Cardiac muscle cell (in vitro differentiated cells and primary cell): ENCODE results near the gene ERG. TPM values are rescaled to one million over a fixed set of nuclear protein-coding genes. Genes with fewer than 3 reads are reported as not detected.

ENCODE experiments used
- DNase-seq, 2 donors: peaks; one replicate each; pipeline versions ENCODE4 v3.0.0 to v3.0.0-alpha.2; 2010 to 2017; ENCODE audit warnings: low read depth in 1 of 2, low spot score in 1 of 2
- H3K27ac ChIP-seq: fragments of 200-600 bp; sonication (generic); 2 replicates; pipeline ENCODE4 v1.5.1; 2016
- H3K27me3 ChIP-seq: fragments of 200-600 bp; sonication (generic); 2 replicates; pipeline ENCODE4 v1.6.0; 2016; ENCODE audit warnings: control low read depth
- H3K36me3 ChIP-seq: fragments of 200-600 bp; sonication (generic); 2 replicates; pipeline ENCODE4 v1.5.1; 2016; ENCODE audit warnings: control low read depth
- H3K4me1 ChIP-seq: fragments of 200-600 bp; sonication (generic); 2 replicates; pipeline ENCODE4 v1.8.1; 2017; ENCODE audit warnings: low read depth, mild to moderate bottlenecking, mixed run types
- H3K4me3 ChIP-seq: fragments of 200-600 bp; sonication (generic); 2 replicates; pipeline ENCODE4 v1.5.1; 2016; ENCODE audit warnings: mild to moderate bottlenecking
- H3K9me3 ChIP-seq: fragments of 200-600 bp; sonication (generic); 2 replicates; pipeline ENCODE4 v1.5.1; 2017; ENCODE audit warnings: low read depth, mild to moderate bottlenecking, control low read depth
- polyA plus RNA-seq: library from polyadenylated mRNA; unstranded; fragments of >200 nt; fragmentation: Nextera tagmentation; extraction: Ambion mirVana; gene quantifications from 2 replicates; pipeline ENCODE4 v1.2.1, GENCODE V29; 2016
- total RNA-seq: library from RNA; depleted of rRNA; stranded (reverse); fragments of >200 nt; gene quantifications from 2 replicates; pipeline ENCODE4 v1.2.3, GENCODE V29; 2016
- TF ChIP-seq, protein P1 (sequence below): IDR thresholded peaks from 2 replicates; pipeline ENCODE4 v1.5.1; 2012; ENCODE audit warnings: low read depth, mild to moderate bottlenecking, low read length

The ERG gene
- total and polyA plus RNA-seq, 2 experiments from 2014 or later = 1.5 TPM; not detected in 1

DNA sequence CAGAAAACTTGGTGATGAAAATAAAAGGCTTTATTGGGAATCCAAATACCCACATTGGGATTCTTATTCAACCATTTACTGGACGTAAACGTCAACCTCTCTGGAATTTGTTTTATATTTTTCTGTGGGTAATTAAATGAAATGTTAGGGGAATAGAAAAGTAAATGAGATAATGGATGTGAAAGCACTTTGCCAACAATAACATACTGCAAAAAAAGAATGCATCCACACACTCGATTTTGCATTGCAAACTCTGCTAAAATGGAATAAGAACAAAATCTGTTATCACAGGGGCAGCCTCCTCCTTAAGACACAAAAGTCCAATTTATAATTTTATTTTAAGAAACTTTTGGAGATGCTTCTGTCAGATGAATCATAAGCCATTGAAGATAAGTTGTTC, 88.4 kb downstream of the ERG start:
- Histone ChIP-seq H3K27ac (no peak overlapping the region), H3K4me3 (no peak overlapping the region), H3K36me3 (no peaks in the 10 kb centered on the region), H3K9me3 (no peaks in the 10 kb centered on the region), H3K4me1 (no peaks in the 10 kb centered on the region), H3K27me3 (no peaks in the 10 kb centered on the region)
- TF ChIP-seq, protein P1, sequence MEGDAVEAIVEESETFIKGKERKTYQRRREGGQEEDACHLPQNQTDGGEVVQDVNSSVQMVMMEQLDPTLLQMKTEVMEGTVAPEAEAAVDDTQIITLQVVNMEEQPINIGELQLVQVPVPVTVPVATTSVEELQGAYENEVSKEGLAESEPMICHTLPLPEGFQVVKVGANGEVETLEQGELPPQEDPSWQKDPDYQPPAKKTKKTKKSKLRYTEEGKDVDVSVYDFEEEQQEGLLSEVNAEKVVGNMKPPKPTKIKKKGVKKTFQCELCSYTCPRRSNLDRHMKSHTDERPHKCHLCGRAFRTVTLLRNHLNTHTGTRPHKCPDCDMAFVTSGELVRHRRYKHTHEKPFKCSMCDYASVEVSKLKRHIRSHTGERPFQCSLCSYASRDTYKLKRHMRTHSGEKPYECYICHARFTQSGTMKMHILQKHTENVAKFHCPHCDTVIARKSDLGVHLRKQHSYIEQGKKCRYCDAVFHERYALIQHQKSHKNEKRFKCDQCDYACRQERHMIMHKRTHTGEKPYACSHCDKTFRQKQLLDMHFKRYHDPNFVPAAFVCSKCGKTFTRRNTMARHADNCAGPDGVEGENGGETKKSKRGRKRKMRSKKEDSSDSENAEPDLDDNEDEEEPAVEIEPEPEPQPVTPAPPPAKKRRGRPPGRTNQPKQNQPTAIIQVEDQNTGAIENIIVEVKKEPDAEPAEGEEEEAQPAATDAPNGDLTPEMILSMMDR = no peak
- DNase-seq = no peak

DNA sequence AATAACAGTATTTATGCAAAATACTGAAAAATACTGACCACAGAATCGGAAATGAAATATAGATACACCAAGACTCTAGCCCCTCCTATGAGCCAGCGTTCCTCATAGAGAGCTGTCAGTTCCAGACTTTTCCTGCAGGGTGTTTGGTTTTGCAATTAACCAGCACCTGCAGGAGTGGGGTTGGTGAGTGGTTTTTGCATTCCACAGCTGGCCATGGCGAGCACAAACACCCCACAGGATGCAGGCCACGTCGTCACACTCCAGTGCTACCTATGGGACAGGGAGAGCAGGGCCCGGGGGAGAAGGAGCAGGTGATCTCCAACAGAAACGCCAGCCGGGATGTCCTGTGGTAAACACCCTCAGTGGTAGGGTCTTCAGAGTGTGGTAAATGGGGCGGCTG, 94.1 kb downstream of the ERG start:
- H3K27ac ChIP-seq = no peak overlapping the region
- no peaks in the 10 kb centered on the region for H3K27me3 ChIP-seq
- no peak overlapping the region for H3K4me3 ChIP-seq
- no peak for DNase-seq
- H3K4me1 ChIP-seq = no peaks in the 10 kb centered on the region
- H3K36me3 ChIP-seq = no peaks in the 10 kb centered on the region
- no peaks in the 10 kb centered on the region for H3K9me3 ChIP-seq
- TF ChIP-seq, protein P1 = no peak

DNA sequence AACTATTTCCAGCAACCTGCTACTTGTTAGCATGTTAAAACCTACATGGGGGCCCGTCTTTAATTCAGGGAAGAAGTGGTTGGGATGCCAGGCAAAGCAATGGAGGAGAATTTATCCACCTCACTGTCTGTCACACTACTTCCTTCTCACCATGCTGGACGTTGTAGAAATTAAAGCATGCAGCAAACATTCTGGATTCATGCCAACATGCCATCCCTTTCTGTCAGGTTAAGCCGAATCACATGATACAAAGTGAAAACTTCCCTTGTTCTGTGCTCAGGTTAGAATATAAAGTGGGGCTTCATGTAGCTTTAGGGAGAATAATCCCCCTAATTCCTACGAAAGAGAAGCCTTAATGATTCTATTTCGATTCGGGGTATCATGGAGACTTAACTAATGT, 95.5 kb downstream of the ERG start:
- Histone ChIP-seq H3K27me3 (no peaks in the 10 kb centered on the region), H3K4me3 (no peak overlapping the region), H3K36me3 (no peaks in the 10 kb centered on the region), H3K4me1 (no peaks in the 10 kb centered on the region), H3K9me3 (no peaks in the 10 kb centered on the region), H3K27ac (no peak overlapping the region)
- no peak for DNase-seq
- TF ChIP-seq, protein P1 = no peak

DNA sequence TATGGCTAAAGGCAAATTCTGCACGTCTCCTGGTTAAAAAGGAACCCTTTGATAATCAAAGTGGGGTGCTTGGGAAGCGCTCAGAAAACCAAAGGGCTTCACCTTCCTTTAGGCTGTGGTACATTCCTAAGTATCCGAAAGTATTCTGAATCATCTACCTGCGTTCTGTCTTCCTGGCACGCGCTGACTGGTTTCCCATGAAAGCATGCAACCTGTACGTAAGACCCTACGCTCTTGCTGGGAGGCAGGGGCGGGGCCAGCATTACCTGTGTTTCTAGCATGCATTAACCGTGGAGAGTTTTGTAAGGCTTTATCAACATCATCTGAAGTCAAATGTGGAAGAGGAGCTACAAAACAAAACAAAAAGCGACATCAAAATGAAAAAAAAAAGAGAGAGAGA, 96.0 kb downstream of the ERG start:
- no peak overlapping the region for H3K27ac ChIP-seq
- TF ChIP-seq, protein P1 = no peak
- no peaks in the 10 kb centered on the region for H3K36me3 ChIP-seq
- no peaks in the 10 kb centered on the region for H3K27me3 ChIP-seq
- no peaks in the 10 kb centered on the region for H3K9me3 ChIP-seq
- H3K4me1 ChIP-seq = no peaks in the 10 kb centered on the region
- DNase-seq = no peak
- no peak overlapping the region for H3K4me3 ChIP-seq

DNA sequence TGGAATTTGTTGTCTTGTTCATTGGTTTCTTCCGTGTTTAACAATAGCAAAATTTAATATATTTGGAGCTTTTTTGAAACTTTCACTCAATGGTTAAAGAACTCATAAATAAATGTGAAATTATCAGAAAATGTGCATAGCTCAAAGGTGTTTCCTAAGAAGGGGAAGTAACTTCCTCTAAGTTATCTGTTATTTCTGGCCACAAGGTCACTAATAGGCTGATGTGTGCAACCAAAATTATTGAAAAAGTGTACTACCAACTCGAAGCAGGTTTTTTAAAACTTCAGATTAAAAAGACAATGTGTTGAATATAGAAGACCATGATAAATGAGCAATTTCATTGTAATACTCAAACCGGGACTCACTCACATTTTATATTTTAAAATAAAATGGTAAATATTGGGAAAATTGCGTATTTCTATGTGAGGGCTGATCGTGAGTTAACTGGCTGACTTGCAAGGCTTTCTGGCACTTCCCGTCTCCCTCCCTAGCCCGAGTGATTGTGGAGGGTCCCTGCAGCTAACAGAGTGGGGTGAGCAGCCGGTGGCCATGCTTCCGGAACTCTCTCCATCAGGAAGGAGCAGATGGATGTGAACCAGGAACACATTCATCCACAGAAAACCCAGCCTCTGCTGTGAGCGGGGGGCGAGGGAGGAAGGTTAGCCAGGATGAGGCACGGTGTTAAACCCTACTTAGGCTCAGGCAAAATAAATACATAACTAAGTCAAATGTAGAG, 96.9 kb downstream of the ERG start:
- TF ChIP-seq, protein P1 = no peak
- no peak for DNase-seq
- no peak overlapping the region for H3K27ac ChIP-seq
- no peaks in the 10 kb centered on the region for H3K9me3 ChIP-seq
- no peaks in the 10 kb centered on the region for H3K27me3 ChIP-seq
- H3K4me1 ChIP-seq = no peaks in the 10 kb centered on the region
- H3K36me3 ChIP-seq = no peaks in the 10 kb centered on the region
- no peak overlapping the region for H3K4me3 ChIP-seq
